Transverse colon (tissue), 3 donors: ENCODE measurements around the gene CACNA1S.

Experiments
- POLR2A ChIP-seq: fragments of 450-650 bp; IDR thresholded peaks from one replicate; pipeline ENCODE4 v1.6.1; 2016; ENCODE audit warnings: antibody characterized with exemption, mild to moderate bottlenecking, moderate library complexity
- TF ChIP-seq, protein P1 (sequence below), 5 experiments: fragments of 200-600 bp in 3 of 5; fragments of 450-650 bp in 2 of 5; sonication (generic) in 3 of 5; IDR thresholded peaks; 1 replicate in 2 of 5; 2 replicates in 3 of 5; pipeline ENCODE4 v1.5.1; 2016 to 2017; ENCODE audit warnings: antibody characterized with exemption in 5 of 5, inconsistent platforms in 3 of 5, mild to moderate bottlenecking in 2 of 5, moderate library complexity in 1 of 5

DNA sequence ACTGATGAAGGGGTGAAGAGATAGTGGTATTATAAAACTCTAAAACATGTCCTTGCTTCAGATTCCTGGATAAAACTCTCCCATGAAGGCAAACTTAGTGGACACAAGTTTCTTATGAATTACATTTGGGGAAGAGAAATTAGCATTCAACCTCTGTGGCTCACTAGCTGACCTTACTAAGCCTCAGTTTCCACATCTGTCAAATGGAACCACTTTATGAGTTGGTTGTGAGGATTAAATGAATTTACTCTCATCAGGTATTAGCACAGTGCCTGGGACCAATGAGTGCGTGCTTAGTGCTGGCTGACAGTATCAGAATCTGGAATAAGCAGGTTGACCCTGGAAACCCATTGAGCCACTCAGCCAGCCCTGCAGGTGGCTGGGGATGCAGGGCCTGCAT is 2.6 kb downstream of the CACNA1S start:
- no peak for TF ChIP-seq POLR2A
- TF ChIP-seq, protein P1, sequence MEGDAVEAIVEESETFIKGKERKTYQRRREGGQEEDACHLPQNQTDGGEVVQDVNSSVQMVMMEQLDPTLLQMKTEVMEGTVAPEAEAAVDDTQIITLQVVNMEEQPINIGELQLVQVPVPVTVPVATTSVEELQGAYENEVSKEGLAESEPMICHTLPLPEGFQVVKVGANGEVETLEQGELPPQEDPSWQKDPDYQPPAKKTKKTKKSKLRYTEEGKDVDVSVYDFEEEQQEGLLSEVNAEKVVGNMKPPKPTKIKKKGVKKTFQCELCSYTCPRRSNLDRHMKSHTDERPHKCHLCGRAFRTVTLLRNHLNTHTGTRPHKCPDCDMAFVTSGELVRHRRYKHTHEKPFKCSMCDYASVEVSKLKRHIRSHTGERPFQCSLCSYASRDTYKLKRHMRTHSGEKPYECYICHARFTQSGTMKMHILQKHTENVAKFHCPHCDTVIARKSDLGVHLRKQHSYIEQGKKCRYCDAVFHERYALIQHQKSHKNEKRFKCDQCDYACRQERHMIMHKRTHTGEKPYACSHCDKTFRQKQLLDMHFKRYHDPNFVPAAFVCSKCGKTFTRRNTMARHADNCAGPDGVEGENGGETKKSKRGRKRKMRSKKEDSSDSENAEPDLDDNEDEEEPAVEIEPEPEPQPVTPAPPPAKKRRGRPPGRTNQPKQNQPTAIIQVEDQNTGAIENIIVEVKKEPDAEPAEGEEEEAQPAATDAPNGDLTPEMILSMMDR (IDR thresholded peaks at IDR 0.05) = no peak
